ENCODE results near the gene ITPRIPL2.

DNA sequence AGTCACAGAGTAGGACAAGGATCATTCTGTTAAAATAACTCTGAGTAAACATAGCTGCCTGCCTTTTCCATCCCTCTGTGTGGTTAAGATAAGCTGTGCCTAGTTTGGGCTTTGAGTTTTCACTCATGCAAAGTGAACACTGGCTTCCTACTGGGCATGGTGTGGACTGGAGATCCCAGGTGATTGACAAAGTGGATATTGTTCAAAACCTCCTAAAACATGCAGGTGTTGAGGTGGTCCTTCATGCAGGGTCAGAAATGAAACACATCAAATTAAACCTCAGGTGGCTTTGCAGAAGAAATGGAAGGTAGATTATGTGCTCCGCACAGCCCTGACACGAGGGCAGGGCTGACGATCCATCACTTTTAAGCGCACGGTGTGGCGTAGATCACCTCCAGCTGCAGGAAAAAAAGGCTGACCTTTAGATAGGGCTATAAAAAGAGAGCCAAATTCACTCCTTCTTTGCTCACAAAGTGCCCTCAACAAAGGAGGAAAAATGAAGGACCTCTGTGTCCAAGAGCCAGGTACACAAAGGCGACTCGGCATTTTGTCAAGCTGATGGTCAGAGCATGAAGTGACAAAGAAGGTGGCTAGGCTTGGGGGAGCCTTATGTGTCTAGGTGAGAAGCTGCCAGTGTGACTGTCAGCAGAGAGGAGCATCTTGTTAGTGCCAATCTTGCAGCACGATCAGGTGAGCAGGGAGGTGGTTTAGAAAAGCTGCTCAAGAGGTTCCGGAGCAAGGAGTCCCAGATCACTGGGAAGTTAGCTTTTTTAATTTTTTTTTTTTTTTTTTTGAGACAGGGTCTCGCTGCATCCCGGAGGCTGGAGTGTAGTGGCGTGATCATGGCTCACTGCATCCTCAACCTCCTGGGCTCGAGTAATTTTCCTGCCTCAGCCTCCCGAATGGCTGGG lies 19.9 kb upstream of the ITPRIPL2 start:
- TF ChIP-seq NFRKB (IDR thresholded peaks at IDR 0.05), result no peak
- no peak for TF ChIP-seq SP1 (IDR thresholded peaks at IDR 0.05)
- no peak for TF ChIP-seq SUZ12 (IDR thresholded peaks at IDR 0.05)
- TF ChIP-seq, protein P1, sequence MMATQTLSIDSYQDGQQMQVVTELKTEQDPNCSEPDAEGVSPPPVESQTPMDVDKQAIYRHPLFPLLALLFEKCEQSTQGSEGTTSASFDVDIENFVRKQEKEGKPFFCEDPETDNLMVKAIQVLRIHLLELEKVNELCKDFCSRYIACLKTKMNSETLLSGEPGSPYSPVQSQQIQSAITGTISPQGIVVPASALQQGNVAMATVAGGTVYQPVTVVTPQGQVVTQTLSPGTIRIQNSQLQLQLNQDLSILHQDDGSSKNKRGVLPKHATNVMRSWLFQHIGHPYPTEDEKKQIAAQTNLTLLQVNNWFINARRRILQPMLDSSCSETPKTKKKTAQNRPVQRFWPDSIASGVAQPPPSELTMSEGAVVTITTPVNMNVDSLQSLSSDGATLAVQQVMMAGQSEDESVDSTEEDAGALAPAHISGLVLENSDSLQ (IDR thresholded peaks at IDR 0.05), result no peak
- TF ChIP-seq FOXM1 (IDR thresholded peaks at IDR 0.05; ENCODE audit: borderline replicate concordance), result no peak
- TF ChIP-seq BHLHE40 (IDR thresholded peaks at IDR 0.05; ENCODE audit: borderline replicate concordance), result no peak
- TF ChIP-seq FOXA1 (IDR thresholded peaks at IDR 0.05), result no peak
- no peak for TF ChIP-seq TARDBP (IDR thresholded peaks at IDR 0.05)
- TF ChIP-seq FOXK2 (IDR thresholded peaks at IDR 0.05), result no peak
